DMS53 treated with DMSO at 0.1 percent for 48 hours (cell line): ENCODE data around the gene CASP7.
A peak's percentile ranks its signal among the peaks of the same experiment; 100 is the strongest.
"Not testable (repeated sequence)": the region's sequence is repeated elsewhere in the genome, so short reads cannot be mapped to it uniquely, and the experiment has no call there.

Experiments used
- DNase-seq: peaks from one replicate; lab custom pipeline; 2025; ENCODE audit not compliant: unreplicated experiment; lab: John Stamatoyannopoulos, UW

Gene CASP7

DNA sequence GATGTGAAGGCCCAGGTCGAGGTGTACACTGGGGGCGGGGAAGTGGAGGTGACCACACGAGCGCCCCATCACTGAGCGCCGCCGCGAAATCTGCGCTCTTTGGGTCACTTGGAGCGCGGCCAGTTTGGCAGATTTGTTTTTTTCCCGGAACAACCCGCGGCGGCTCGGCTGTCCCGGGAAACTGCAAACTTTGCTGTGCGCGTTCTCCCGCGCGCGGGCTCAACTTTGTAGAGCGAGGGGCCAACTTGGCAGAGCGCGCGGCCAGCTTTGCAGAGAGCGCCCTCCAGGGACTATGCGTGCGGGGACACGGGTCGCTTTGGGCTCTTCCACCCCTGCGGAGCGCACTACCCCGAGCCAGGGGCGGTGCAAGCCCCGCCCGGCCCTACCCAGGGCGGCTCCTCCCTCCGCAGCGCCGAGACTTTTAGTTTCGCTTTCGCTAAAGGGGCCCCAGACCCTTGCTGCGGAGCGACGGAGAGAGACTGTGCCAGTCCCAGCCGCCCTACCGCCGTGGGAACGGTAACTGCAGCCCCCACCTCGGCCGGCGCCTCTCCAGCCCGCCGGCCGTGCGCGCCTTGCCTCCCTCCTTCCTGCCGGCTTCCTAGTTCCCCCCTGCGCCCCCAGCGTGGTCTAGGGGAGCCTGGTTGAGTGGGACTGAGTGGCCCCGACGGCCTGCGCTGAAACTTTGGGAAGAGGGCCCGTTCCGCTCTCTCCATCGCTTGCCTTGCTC, at the start of gene CASP7:
TSS of gene CASP7 (plus strand) at position 450 of the 727 bp plus-strand sequence. CDS start 17,582 bp downstream, outside the sequence.
- peak; percentile 65 for DNase-seq

DNA sequence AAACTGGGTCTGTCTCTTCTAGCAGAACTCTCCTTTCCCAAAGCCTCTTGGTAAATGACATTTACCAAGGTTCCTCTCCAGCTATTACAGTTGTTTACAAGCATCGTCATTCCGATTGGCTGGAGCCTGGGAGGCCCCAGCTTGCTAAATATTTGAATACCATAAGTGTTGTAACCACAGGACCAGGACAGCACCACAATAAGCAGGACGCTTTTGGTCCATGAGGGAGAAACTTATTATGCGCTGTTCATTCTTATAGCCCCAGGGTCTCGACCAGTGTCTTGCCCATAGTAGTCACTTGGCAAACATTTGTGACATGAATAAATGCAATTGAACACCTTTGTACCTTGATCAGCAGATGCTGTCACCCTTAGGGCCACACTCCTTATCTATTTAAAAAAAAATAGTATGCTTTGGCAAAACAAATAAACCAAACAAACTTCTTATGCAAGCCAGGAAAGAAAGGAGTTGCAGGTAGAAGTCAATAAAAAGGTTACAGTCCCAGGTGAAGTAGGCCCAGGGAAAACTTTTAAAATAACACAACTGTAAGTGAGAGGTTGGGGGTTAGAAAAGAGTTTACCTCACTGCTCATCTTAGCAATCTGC, 48.7 kb upstream of the CASP7 start:
- no peak for DNase-seq

DNA sequence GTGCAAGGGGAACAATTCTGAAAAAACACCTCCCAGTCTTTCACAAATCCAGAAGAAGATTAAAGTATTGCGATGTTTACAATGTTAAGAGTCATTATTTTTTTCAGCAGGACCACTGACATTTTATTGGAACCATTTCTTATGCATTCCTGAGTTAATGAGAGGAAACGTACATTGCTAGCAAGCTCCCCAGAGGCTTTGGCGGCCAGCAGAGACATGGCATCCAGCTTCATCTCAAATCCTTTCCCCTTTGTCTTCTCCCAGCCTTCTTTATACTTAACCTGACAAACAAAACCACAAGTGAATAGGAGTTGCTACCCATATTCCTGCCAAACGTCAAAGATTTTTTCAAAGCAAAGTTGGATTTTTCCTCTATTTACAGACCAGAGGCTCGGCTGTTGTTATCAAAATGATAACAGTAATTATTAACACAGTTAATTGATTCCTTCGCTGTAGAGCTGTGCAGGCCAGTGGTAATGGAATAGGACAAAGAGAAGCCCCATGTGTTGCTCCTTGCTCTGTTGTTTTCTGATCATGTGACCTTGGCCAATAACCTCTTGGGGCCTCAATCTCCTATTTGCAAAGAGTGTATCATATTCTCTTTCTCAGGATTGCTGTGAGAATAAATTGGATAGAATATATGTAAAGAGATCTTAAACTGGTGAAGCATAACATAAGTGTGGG, 47.9 kb upstream of the CASP7 start:
- no peak for DNase-seq

DNA sequence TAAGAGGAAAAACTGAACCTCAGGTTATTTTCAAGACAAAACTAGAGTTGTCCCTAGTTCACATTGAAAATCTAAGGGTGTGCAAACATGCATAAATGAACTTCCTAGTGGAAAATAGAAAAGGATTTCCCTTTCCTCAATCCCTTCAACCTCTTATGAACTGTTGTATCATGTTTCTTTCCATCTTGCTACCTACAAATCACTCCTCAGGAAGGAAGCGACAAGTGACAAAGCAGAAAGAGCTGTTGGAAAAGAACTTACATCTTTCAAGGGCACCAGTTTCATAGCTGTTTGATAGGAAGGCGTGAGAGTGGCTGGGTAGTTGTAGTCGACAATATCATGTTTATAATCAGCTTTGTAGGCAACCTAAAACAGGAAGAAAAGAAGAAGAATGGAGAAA, 39.7 kb upstream of the CASP7 start:
- no peak for DNase-seq

DNA sequence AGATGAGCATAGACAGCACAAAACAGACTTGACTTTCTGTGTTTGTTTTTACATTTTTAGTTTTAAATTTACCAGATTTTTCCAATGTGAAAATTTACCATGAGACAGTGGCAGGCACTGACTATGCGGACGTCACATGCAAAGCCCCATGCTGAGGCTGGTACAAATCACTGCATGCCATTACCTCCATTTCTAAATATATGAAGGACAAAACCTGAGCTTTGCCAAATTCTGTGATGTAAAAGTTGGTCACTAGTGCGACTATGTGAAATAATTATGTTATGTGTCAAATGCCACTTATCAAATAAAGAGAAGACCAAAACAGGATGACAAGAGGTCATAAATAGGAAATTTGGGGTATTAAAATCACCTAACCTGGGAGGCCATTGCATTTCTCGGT, 38.0 kb upstream of the CASP7 start:
- DNase-seq = no peak

DNA sequence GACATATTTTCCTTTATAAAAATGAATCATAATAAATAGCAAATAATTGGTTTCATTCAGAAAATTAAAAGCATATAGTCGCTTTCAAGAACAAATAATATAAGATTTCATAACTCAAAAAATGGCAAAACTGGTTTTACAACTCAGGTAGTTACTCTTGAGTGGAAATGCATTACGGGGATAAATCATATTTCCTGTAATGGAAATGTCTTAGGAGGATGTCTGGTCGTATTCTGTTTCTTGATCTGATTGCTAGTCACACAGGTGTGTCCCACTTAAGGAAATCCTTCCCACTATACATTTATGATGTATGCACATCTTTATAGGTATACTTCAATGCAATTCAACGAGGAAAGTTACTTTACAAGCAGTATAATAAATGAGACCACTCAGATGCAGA, 36.5 kb upstream of the CASP7 start:
- DNase-seq = no peak

DNA sequence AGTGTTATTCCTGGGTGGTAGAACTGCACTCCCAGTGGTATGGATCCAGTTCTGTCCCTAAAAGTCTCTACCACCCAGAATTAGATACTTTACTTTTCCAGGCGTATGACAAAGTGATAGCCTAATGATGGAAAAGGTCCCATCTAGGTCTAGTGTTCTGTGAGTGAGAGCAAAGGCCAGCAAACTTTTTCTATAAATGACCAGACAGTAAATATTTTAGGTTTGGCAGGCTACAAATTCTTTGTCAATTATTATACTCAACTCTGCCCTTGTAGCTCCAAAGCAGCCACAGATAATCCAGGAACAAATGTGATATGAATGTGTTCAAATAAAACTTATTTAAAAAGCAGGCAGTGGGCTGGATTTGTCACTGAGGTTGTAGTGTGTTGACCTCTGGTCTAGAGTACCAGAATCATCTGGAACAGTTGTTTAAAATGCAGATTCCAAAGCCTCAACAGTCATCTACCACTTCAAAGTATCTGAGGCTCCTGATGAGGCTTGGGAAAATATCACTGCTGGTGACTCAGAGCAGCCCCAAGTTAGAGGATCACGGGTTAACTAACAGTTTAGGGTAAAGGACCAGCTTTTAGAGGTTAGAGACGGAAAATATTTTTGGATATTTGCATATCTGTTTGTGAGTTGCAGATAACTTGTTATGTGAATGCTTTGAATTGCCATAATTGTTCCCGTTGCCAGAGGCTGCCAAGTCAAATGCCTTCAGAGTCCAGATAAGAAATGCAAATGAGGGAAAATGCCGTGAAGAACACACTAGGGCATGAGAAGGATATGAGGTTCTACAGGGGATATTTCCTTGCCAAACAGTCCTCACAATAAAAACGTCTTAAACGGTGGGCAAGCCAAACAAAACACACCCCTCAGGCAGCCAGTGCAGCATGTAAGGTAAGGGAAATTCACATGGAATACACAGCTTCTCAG, 35.3 kb upstream of the CASP7 start:
- DNase-seq = no peak

DNA sequence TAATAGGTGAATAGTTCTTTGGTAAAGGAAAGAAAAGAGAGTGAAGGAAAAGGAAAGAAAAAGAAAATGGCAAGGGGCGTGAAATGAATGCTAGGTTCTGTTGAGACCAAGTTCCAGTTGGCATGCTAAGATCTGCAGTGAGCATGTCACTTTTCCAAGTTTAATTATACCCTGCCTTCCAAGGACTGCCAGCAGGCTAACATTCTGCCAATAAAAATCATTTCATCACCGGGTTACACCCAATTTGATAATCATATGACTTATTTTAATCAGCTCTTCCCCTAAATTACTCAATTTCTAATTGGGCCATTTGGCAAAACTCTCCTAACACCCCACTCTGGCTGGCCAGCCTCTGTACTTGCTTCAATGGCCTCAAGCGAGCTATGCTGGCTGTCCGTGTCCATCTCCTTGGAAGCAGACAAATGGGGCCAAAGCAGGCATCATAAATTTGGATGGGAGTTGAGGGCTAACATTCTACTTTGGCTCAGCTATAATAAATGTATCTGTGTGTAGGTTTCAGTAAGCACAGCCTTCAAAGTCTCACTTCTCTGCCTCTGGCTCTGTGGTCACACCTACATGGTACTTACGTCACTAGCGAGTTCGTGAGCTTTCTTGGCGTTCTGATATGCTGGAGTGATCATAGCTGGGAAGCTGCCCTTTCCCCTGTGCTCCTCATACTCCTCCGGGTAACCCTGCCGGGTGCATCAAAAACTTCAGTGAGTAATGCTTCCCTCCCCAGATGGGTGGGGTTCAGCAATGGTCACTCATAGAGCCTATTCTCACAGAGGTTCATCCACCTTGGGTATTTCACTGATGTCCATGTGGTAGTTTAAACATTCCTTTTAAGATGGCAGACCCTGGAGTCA, 33.1 kb upstream of the CASP7 start:
- no peak for DNase-seq

DNA sequence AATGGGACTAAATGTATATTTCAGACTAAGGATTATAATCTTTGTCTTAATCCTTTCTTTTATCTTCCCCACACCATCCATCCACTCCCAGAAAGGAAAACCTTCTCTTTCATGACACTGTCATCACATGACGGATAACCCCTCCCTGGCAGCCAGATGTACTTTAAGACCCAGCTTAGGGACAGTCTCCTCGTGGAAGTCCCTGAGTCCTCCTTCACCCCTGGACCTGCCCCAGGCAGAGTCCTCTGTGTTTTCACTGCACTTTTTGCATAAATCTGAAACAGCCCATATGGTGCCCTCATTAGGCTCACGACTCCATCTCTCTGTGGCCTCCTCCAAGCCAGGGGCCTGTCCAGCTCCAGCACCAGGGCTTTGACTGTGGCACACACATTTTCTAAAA, 31.9 kb upstream of the CASP7 start:
- no peak for DNase-seq

DNA sequence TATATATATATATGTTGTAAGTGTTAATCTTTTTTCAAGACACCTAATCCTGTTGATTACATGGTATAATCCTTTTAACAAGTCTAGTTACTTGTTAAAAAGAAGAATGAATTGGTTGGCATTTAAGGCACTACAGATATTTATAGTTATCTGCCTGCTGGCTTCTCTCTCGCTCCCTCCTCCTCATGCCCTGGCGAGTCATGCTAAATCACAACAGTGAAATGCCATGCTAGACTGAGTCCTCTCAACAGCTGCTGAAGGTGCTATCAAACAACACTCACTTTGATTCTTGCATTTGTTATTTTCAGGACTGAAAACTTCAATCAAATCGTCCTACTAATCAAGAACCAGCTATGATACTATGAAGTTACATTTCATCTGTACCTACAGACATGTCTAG, 31.2 kb upstream of the CASP7 start:
- DNase-seq = peak; percentile 4

DNA sequence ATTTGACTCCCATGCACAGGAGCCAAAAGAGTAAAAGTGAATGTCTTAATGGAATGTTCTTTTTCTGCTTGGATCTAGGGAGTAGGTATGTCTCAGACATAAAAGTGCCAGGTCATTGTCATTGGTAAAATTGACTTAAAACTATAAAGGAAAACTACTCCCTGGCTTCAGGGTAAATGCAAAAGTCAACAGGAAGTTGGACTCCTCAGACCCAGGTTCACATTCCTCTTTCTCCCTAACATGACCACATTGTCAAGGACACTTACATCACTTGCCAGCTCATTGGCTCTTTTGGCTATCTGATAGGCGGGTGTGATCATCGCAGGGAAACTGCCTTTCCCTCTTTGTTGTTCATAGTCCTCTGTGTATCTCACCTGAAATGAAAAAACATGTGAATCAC, 29.5 kb upstream of the CASP7 start:
- no peak for DNase-seq

DNA sequence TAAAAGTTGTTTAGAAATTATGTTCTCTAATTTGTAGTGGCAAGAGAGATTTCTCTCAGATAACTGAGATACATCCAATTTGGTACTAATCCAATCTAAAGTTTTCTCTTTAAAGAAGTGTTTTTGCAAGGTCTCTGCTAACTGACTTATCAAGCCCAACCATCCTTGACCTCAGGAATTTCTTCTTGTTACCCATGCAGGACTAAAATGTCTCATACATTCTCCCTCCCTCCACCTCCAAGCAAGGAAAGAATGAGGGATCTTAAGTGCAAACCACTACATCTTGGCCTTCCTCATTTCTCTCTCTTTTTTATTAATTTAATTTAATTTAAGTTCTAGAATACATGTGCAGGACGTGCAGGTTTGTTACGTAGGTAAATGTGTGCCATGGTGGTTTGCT, 28.7 kb upstream of the CASP7 start:
- DNase-seq = no peak

DNA sequence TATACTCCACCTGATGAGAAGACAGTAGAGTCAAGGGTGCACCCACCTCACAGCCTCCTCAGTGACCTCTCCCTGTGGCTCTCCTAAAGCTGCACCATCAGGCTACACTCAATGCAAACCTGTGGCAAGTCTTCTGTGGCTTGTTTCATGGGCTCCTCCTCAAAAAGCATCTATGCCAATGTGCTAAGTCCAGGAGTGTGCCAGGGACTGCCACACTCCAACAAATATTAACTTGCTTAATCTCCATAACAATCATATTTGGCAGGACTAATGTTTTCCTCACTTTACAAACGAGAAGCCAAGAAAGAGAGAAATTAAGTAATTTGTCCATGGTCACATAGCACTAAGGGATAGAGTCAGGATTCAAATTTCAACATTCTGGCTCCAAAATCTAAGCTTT, 27.8 kb upstream of the CASP7 start:
- DNase-seq = no peak

DNA sequence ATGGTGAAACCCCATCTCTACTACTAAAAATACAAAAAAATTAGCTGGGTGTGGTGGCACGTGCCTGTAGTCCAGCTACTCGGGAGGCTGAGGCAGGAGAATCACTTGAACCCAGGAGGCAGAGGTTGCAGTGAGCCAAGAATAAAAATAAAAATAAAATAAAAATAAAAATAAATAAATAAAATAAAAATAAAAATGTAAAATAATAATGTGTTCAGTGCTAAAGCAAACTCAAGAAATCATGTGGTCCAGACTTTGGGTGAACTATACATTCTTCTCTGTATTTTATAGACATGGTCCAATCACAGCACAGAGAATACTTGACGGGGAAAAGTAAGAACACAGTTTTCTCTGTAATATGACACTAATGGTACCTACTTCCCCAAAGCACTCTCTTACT, 27.3 kb upstream of the CASP7 start:
- DNase-seq = not testable (repeated sequence)

DNA sequence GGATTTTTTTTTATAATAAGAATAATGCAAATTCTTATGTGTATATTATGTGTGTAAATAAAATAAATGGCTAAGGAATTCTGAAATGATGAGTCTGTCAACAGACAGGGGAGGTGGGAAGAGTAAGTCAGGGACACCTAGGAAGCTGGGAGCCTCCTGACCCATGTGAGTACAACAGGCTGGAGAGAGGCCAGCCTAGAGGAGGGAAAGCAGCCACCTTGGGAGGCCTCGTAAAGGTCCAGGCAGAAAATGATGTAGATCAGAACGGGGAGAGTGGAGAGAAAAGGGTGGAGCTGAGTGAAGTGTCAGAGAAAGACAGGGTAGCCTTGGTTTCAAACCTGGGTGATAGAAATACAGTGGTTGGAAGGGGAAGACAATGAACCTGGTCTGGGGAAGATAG, 22.8 kb upstream of the CASP7 start:
- DNase-seq = no peak

DNA sequence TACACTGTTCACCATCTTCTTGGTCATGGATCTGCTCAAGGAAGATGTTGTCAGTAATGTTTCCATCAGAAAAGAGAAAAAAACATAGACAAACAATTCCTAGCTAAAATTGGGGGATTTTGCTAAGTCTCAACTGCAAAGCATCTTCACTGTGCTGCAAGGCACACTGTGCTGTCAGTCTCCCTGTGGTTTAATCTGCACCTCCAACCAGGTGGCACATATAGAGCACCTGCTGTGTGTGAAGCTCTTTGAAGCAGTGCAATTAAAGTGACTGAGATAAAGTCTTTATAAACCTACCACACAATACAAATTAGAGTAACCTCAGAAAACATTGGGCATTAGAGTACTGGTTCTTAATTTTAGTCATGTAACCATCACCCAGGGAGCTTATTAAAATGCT, 22.2 kb upstream of the CASP7 start:
- DNase-seq = no peak

DNA sequence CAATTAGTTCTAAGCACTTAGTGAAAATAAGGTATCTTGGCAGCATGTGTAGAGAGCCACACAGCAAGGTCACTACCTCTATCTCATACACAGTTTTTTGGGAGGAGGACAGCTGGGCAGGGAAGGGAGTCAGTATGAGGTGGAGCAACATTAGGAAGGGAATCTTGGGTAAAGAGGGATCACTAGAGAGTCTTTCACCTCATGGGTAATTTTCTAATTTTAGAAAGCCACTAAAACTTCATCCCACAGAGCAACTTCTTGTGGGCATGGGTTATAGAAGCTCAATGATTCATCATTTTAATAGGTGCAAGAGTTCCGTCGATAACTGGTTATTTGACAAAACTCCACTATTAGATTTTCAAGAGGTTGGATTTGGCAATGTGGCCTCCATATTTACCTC, 18.4 kb upstream of the CASP7 start:
- DNase-seq = no peak

DNA sequence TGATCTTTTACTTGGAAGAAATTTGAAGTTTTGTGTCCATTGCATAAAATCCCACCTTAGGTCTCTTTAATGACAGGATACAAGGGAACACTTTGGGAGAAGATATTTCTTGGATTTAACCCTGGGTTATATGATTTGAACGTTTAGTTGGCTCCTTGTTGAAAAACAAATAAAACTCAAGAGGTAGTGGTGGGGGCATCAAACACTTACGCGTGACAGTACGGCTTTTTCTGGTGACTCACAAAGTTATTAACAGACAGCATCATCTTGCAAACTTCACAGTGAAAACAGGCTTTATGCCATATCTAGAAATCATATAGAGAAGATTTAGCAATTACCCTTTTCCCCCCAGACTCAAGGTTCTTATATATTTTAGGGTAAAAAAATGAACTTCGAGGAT, 16.6 kb upstream of the CASP7 start:
- peak; percentile 35 for DNase-seq

DNA sequence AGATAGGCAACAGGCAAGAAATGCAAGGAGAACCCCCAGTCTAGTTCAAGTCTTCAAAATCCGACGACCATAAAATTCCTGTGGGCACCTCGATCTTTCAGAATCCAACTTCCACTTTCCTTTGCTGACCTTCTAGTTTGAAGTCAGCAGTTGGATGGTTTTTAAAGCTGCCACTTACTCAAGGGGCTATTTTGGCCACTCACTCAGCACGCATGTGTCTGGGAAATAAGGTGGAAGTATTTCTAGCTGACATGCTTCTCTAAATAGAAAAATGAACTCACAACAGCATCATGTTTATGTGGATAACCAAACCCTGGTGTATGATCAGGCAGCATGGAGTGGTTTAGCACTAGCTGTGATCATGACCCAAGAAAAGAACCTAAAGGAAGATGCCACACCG, 15.8 kb upstream of the CASP7 start, which contains the start of gene NRAP:
TSS of gene NRAP (minus strand) at position 134 of the 400 bp plus-strand sequence. CDS start 159 bp downstream, outside the sequence.
- no peak for DNase-seq

DNA sequence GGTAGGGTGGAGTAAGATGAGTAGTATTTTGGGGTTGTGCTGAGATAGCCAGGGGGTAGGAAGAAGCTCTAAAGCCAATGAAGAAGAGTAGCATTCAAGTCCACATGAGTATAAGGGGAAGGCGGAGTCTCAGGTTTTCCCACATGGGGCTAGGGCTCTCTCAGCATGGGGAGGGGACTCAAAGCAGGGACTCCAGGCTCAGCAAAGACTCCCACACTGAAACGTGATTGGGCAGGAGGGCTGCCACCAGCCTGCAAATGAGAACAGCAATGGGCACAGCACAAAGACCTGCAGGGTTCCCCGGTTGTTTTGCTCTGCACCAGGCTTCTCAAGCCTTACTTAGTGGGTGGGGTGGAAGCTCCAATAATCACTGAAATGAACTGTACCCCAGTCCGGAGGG, 14.4 kb upstream of the CASP7 start:
- no peak for DNase-seq
